DMS79 (cell line): Measurements from ENCODE around the gene BUB3.

Experiments
- DNase-seq: peaks from one replicate; lab custom pipeline; 2025; lab: John Stamatoyannopoulos, UW

The BUB3 gene

GRCh38 chr10:123141791-123142700, 12.2 kb upstream of the BUB3 start:
- no peak for DNase-seq

- no peak for DNase-seq
Measured at GRCh38 chr10:123142701-123143161, 11.5 kb upstream of the BUB3 start.

DNA sequence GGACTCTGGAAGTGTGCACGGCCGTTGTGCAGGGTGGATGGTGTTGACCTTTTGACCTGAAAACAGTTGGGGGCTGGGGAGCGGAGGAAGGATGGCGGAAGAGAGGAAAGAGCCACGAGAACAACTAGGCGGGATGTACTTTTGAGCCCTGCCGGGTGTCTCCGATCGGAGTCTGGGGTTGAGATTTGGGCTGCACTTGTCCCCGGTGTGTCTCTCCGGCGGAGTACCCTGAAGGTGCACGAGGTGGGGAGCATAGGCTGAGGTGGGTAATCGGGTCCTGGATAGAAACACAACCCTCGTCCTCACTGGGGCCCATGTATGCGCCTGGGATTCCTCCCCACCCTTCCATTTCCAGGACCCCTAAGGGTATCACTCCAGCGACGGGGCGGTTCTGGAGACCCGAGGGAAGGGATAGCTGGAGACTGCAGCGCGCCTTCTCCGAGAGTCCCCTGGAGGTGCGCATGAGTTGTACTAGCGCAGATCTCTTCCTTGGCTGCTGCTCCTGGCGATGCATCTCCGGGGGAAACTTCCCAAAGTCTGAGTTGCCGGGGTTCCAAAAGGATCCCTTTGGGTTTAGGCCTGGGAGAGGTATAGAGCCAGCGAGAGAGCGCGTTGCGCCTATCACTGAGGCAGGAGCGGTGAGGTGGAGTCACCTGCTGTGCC, 10.9 kb upstream of the BUB3 start:
- no peak for DNase-seq

DNA sequence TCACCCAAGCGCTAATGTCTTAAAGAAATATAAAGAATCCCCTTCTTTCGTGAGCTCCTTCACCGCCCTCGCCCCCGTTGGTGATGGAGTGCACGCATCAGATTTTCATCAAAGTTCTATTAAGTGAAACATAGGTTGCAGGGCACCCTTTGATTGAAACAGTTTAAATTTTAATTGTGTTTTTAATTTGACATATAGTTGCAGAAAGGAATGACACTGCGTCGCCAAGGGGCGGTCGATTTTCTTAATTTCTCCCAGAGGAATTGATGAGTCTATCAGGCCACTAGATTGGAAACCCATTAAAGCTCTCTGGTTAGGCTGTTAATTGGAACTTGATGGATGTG, 10.4 kb upstream of the BUB3 start:
- DNase-seq, result no peak

DNA sequence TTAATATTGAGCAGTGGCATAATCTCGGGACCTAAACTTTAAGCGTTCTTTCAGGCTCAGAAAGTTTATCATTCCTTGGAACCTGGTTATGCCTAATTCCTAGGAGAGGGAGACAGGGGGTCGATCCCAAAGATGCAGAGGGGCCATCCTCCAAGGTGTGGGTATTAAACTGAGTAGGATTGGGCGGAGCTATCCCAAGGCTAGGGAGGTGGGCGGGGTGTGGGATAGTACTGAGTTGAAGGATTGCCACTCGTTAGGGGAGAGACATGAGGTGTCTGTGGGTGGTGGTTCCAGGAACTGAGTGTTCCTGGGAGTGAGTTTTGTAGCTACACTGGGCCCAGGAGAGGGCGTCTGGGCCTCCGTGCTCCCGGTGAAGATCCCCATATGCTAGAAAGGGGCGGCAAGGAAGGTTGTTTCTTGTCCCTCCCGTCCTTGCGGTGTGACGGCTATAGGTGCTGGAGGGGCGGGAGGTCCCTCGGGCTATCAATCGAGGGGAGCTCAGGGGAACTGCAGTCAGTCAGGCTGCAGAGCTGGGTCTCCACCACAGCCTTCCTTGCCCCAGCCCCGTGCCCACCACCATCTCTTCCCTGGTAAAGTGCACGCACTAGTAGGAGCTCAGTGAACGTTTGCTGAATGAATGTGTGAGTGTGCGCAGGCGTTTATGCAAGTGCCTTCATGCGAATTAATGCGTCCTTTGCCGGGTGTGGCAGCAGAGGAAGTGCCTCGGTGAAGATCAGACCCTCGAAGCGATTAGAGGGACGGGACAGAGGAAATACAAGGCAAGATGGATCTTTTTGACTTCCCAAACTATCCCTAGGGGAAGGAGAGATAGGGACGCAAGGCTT, 9.3 kb upstream of the BUB3 start:
- DNase-seq, result no peak

DNA sequence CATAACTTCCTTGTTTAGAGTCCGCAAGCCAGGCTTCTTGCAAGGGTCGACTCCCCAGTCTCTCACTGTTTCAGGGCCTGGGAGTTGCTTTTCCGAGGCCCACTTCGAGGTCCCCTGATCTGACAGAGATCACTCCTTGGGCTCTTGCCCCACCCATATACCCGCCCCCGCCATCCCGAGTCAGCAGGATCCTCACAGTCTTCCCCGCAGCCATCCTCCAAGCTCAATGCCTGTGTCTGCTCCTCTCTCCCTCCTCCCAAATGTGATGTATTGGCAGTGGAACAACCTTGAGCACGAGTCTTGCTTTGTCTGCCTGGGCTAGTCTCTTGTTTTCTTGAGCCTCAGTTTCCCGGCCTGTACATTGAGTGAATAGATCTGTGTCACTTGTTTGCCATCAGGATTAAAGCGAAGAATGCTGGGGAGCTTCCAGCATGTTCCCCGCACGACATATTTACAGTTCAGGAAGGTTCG, 8.6 kb upstream of the BUB3 start:
- no peak for DNase-seq

DNA sequence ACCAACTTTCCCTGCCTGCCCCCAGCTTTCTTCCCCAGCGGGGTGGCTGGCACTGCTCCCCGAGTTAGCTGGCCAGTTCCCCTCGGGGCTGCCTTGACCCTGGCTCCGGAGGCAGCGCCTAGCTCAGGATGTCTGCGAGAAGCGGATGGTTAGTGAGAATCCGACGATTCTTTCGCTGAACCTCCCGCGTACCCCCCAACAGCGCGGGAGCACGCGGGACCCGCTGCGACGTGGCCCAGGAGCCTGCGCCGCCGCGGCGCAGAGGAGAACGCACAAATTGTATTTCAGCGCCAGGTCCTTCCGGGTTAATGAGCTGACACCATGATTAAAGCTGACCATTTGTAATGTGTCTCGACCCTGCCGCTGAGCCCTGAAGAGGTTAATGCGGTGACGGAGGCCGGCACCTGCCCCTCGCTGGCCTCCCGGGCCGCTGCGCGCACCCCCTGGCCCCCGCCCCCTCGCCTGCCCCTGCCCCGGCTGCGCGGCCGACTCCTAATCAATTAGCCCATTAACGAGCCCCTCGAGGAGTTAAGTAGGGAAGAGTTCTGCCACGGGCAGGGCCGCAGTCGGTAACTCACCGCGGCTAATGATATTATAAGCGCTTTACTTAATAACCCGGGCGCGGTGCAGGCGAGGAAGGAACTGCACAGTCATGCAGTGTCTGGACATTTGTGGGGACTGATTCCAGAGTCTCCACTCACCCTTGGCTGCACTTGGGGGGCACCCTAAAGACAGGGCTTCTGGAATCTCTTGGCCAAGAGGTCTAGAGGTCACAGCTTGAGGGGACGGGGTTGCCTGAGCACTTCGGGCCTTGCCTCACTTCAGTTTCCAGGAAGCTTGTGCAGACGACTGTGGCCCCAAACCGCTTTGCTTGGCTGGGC, 7.9 kb upstream of the BUB3 start:
- no peak for DNase-seq

- DNase-seq, result no peak
Measured at GRCh38 chr10:123146894-123147634, 7.1 kb upstream of the BUB3 start.

DNA sequence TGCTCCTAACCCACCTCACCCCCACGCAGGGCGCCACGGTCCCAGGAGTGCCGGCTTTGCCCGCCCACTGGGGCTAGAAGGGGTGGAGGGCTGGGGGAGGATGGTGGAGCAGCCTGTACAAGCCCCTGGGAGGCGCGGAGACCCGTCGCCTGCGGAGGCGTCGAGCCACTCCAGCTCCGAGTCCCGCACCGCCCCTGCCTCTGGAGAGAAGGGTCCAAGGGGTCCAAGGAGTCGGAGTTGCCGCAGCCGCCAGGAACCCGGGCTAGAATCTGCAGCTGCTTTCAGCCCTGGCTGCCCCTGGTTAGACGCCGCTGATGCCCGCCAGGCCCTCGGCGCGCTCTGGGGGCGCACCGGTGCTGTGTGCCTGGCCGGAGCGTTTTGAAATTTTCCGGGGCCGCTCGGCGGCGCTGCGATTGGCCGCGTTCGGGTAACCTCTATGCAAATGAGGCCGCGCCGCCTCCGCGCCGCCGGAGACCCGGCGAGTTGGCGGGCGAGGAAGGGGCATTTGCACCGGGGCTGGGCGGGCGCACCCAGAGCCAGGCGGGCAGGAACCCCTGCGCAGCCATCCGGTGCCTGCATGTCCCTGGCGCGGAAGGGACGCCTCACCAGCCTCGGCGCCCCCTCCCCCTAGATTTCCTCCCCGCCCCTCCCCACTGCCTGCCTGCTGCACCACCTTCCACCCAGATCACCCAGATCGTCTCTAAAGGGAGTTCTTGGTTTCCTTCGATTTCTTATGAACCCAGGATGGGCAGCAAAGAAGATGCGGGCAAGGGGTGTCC, 6.4 kb upstream of the BUB3 start, which contains the start of gene HMX2:
HMX2 (plus strand) TSS at position 502 of the 779 bp plus-strand sequence; CDS start at position 745, 243 bp downstream.
- DNase-seq, result peak; percentile 12

DNA sequence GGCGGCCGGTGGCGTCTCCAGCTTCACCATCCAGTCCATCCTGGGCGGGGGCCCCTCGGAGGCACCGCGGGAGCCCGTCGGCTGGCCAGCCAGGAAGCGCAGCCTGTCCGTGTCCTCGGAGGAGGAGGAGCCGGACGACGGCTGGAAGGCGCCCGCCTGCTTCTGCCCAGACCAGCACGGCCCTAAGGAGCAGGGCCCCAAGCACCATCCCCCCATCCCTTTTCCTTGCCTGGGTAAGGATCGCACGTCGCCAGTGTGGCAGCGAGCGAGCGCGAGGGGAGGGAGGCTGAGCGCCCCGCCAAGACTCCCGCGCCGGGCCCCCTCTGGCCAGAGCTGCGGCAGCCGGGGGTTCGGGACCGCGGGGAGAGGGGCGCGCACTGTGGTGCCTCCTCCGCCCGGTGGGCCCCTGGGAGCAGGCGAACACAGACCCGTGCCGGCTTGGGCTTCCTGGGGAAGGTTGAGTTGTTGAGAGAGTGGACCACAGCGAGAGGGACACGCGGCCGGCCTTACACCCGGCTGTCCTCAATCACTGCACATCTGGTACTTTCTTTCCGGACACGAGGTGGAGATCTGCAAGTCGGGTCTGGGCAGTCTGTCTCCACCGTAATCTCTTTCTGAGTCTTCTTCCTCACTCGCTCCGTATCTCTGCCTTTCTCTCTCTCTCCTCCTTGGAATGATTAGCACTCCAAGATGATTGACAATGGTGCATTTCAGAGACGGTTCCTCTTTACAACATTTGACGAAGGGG, 5.6 kb upstream of the BUB3 start:
- DNase-seq, result no peak

- DNase-seq, result no peak
Measured at GRCh38 chr10:123149162-123149567, 5.0 kb upstream of the BUB3 start.

- DNase-seq, result no peak
Measured at GRCh38 chr10:123149568-123150270, 4.5 kb upstream of the BUB3 start.

- DNase-seq, result no peak
Measured at GRCh38 chr10:123150271-123150985, 3.8 kb upstream of the BUB3 start.

DNA sequence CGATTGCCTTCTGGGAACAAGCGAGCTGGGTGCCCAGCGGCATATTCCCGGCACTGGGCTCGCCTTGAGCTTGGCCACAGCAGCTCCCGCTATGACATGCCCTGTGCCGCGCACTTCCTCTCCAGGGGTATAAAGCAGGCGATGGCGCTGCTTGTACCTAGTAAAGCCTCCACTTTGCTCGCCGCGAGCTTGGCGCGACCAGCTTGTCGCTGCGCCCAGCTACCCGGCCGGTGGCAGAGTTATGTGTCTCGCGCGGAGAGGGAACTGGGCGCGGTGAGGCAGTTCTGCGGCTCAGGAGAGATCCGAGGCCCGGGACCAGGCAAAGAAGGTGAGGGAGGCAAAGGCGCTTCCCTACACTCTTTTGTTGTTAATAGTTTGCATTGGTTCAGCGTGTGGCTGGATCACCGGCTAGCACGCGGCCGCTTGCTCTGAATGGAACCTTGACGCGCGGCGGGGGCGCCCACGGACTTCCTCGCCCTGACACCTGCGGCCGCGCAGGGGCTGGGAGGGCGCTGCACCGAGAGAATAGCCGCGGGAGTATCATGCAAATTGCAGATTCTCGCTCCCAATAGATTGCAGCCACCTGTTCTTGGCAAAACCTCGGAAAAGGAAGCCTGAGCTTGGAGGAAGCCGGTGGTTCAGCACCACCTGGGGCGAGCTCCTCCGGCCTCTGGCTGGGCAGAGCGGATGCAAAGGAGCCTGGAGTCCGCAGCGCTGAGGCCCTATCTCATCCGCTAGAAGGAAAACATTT, 3.0 kb upstream of the BUB3 start:
- DNase-seq, result no peak

- no peak for DNase-seq
Measured at GRCh38 chr10:123151737-123152135, 2.5 kb upstream of the BUB3 start.

DNA sequence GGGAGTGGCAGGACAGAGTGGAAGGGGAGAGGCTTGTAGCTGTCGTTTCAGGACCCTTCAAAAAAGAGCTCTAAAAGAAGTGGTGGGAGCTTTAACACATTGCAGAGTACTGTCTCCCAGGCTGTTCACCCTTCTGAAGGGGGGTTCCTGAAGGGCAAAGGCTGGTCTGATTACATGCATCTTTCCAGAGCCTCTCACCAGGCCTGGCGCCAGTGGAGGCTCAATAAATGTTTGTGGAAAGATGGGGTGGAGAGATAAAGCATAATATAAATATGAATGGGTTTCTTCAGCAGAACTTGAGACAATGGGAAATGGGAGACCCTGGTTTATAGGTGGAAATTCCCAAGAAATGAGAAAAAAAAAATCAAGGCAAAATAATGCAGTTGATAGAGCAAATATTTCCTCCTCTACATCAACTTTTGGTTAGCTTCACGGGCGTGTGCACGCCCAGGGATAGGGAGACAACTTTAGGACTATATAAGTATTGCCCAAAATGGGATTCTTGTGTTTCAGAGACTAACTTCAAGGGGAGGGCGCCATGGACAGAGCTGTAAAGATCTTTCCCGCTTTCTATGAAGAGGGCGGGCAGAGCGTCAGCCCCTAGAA, 613 bp upstream of the BUB3 start:
- no peak for DNase-seq
